ENCODE results near the gene TEX22. TPM values are rescaled to one million over a fixed set of nuclear protein-coding genes. Genes with fewer than 3 reads are reported as not detected.

Gene TEX22
- total RNA-seq, 4 donors from 2014 or later = under 0.01 to 0.19 (median 0.17) TPM; not detected in 1

- TF ChIP-seq POLR2AphosphoS5 (IDR thresholded peaks at IDR 0.05) = no peak
- Histone ChIP-seq H3K4me3 (no peak overlapping the region), H3K27me3 (no peaks in the 10 kb centered on the region), H3K27ac (replicated peaks in 1 of 4) (no peak overlapping the region), H3K4me1 (peaks cover 0 to 10% (median 0%) of the 10 kb centered on the region in 4 donors), H3K9me3 (no peaks in the 10 kb centered on the region), H3K36me3 (peaks cover 61 to 89% (median 85%) of the 10 kb centered on the region in 4 donors)
- no CpG with 5 or more reads among the region's 17 CpGs for WGBS
- no peak for DNase-seq (ENCODE audit: extremely low spot score)
- intact Hi-C loops (cut with DNase I) = no loop called here
Observed at GRCh38 chr14:105460116-105460515, 61.8 kb downstream of the TEX22 start.

- intact Hi-C loops (cut with DNase I) = no loop called here
- Histone ChIP-seq H3K4me1 (peaks cover 0 to 15% (median 0%) of the 10 kb centered on the region in 4 donors), H3K36me3 (peaks cover 62 to 89% (median 85%) of the 10 kb centered on the region in 4 donors), H3K4me3 (no peak overlapping the region), H3K27me3 (no peaks in the 10 kb centered on the region), H3K27ac (replicated peaks in 1 of 4) (no peak overlapping the region), H3K9me3 (no peaks in the 10 kb centered on the region)
- WGBS = 84% methylated on average over 11 of the region's 17 CpGs
- no peak for DNase-seq (ENCODE audit: extremely low spot score)
- TF ChIP-seq POLR2A (IDR thresholded peaks at IDR 0.05; ENCODE audit: low read depth) (no peak), EP300 (IDR thresholded peaks at IDR 0.05) (no peak), POLR2AphosphoS5 (IDR thresholded peaks at IDR 0.05) (no peak), CTCF (IDR thresholded peaks at IDR 0.05) (no peak)
Observed at GRCh38 chr14:105460616-105461015, 62.3 kb downstream of the TEX22 start.

GRCh38 chr14:105461903-105462302 lies 63.6 kb downstream of the TEX22 start:
- Histone ChIP-seq H3K9me3 (no peaks in the 10 kb centered on the region), H3K4me1 (peaks cover 0 to 20% (median 2%) of the 10 kb centered on the region in 4 donors), H3K27ac (replicated peaks in 1 of 4) (no peak overlapping the region), H3K27me3 (no peaks in the 10 kb centered on the region), H3K4me3 (no peak overlapping the region), H3K36me3 (peaks cover 55 to 89% (median 85%) of the 10 kb centered on the region in 4 donors)
- 94% methylated on average over 4 of the region's 18 CpGs for WGBS
- no peak for TF ChIP-seq CTCF (IDR thresholded peaks at IDR 0.05)
- no peak for TF ChIP-seq POLR2AphosphoS5 (IDR thresholded peaks at IDR 0.05)
- no peak for TF ChIP-seq EP300 (IDR thresholded peaks at IDR 0.05)
- no peak for TF ChIP-seq POLR2A (IDR thresholded peaks at IDR 0.05; ENCODE audit: low read depth)
- DNase-seq (ENCODE audit: extremely low spot score) = no peak
- intact Hi-C loops (cut with DNase I) = no loop called here

Other genes starting within 250 kb of the TEX22 start
- 10 to 100 TPM in 3 of 4 donors, 1 to 10 TPM in 1; 5.0 to 19.0 (median 13.9) TPM for gene JAG2, start 229.8 kb upstream of the TEX22 start, total RNA-seq
- 1 to 10 TPM; 2.1 to 6.2 (median 5.8) TPM for gene NUDT14, start 217.2 kb upstream of the TEX22 start, total RNA-seq
- 10 to 100 TPM; 56.1 to 72.5 (median 69.4) TPM for gene BTBD6, start 150.0 kb upstream of the TEX22 start, total RNA-seq
- gene BRF1, start 97.5 kb upstream of the TEX22 start, total RNA-seq = 10 to 100 TPM; 23.0 to 47.3 (median 41.4) TPM
- 10 to 100 TPM; 59.8 to 97.4 (median 71.2) TPM for gene PACS2, start 83.8 kb upstream of the TEX22 start, total RNA-seq
- gene MTA1, start 21.3 kb downstream of the TEX22 start, total RNA-seq = 10 to 100 TPM; 49.0 to 94.2 (median 67.9) TPM
- 100 to 1,000 TPM; 283 to 578 (median 392) TPM for gene CRIP2, start 76.3 kb downstream of the TEX22 start, total RNA-seq
- gene CRIP1, start 88.3 kb downstream of the TEX22 start, total RNA-seq = 100 to 1,000 TPM in 1 of 4 donors, 10 to 100 TPM in 3; 34.0 to 110 (median 54.6) TPM
- 1 to 10 TPM; 3.8 to 6.6 (median 4.7) TPM for gene TEDC1, start 92.7 kb downstream of the TEX22 start, total RNA-seq
- gene TMEM121, start 128.0 kb downstream of the TEX22 start, total RNA-seq = 10 to 100 TPM in 1 of 4 donors, 1 to 10 TPM in 3; 2.9 to 13.0 (median 5.4) TPM

Data from esophagus muscularis mucosa (tissue), 4 donors.